IMR-90 (cell line): ENCODE results near the gene TLCD2. TPM values are rescaled to one million over a fixed set of nuclear protein-coding genes. Genes with fewer than 3 reads are reported as not detected.

Source experiments
- ATAC-seq: fragments of 200-7000 bp; cut with Tn5 transposase; 2 replicates; pipeline ENCODE4 v1.9.1; 2020; ENCODE audit warnings: low read depth, mild to moderate bottlenecking, moderate library complexity
- BruUV-seq: library from RNA; stranded (reverse); fragments of 400-500 nt; replicated peaks from 2 replicates; lab custom pipeline; 2021; lab: Mats Ljungman, UMichigan
- CTCF ChIA-PET: fragments of 300-600 bp; formaldehyde crosslinking; extraction: SDS; loops from one replicate; lab custom pipeline; 2021; ENCODE audit warnings: antibody characterized with exemption; lab: Yijun Ruan, JAX
- POLR2A ChIA-PET: fragments of 300-600 bp; sonication (Branson Sonifier 250); formaldehyde crosslinking; loops from one replicate; lab custom pipeline; 2022; ENCODE audit warnings: antibody characterized with exemption; ENCODE audit not compliant: unreplicated experiment; lab: Charles Lee
- DNase-seq: peaks from one replicate; pipeline ENCODE4 v3.0.0; 2013
- H2AFZ ChIP-seq: replicated peaks from 2 replicates; pipeline ENCODE3; 2013; ENCODE audit warnings: low read length, mild to moderate bottlenecking; ENCODE audit not compliant: poor library complexity
- H2AK5ac ChIP-seq: 2 replicates; pipeline ENCODE4 v1.6.1; 2013; ENCODE audit warnings: low read depth, low read length, inconsistent platforms
- H2AK9ac ChIP-seq: replicated peaks from 2 replicates; pipeline ENCODE3; 2013; ENCODE audit warnings: mild to moderate bottlenecking, low read depth, low read length, moderate library complexity; ENCODE audit not compliant: poor library complexity
- H2BK120ac ChIP-seq: 2 replicates; pipeline ENCODE4 v1.6.1; 2013; ENCODE audit warnings: low read depth, low read length, inconsistent platforms
- H2BK15ac ChIP-seq: 3 replicates; pipeline ENCODE4 v1.6.1; 2013; ENCODE audit warnings: low read depth, low read length, inconsistent platforms
- H2BK20ac ChIP-seq: 2 replicates; pipeline ENCODE4 v1.6.1; 2013; ENCODE audit warnings: low read depth, mild to moderate bottlenecking, inconsistent platforms, low read length, moderate library complexity
- H2BK5ac ChIP-seq: 2 replicates; pipeline ENCODE4 v1.6.1; 2013; ENCODE audit warnings: mild to moderate bottlenecking, low read depth, low read length, inconsistent platforms; ENCODE audit not compliant: poor library complexity, severe bottlenecking
- H3K14ac ChIP-seq: replicated peaks from 2 replicates; pipeline ENCODE4 v1.6.1; 2013; ENCODE audit warnings: low read depth, low read length, inconsistent platforms
- H3K18ac ChIP-seq: 2 replicates; pipeline ENCODE4 v1.6.1; 2013; ENCODE audit warnings: low read depth, low read length, control low read depth
- H3K23ac ChIP-seq: 2 replicates; pipeline ENCODE4 v1.6.1; 2013; ENCODE audit warnings: low read depth, low read length, inconsistent platforms
- H3K27ac ChIP-seq: 2 replicates; pipeline ENCODE4 v1.5.1; 2013; ENCODE audit warnings: mild to moderate bottlenecking, control low read depth, low read length; ENCODE audit not compliant: insufficient read depth
- H3K27me3 ChIP-seq: 2 replicates; pipeline ENCODE4 v1.6.1; 2013; ENCODE audit warnings: low read length; ENCODE audit not compliant: control insufficient read depth, insufficient read depth
- H3K36me3 ChIP-seq: 2 replicates; pipeline ENCODE4 v1.6.1; 2013; ENCODE audit warnings: low read length, mixed read lengths; ENCODE audit not compliant: control insufficient read depth, insufficient read depth
- H3K4ac ChIP-seq: 2 replicates; pipeline ENCODE4 v1.6.1; 2013; ENCODE audit warnings: low read depth, low read length, inconsistent platforms
- H3K4me1 ChIP-seq: 2 replicates; pipeline ENCODE4 v1.6.1; 2013; ENCODE audit warnings: low read length, mixed read lengths; ENCODE audit not compliant: control insufficient read depth, insufficient read depth
- H3K4me2 ChIP-seq: 2 replicates; pipeline ENCODE4 v1.6.1; 2013; ENCODE audit warnings: low read depth, mild to moderate bottlenecking, control low read depth, low read length, moderate library complexity
- H3K4me3 ChIP-seq: 2 replicates; pipeline ENCODE4 v1.5.1; 2013; ENCODE audit warnings: low read depth, mild to moderate bottlenecking, control low read depth, low read length, moderate library complexity; ENCODE audit not compliant: insufficient read depth
- H3K56ac ChIP-seq: 2 replicates; pipeline ENCODE4 v1.6.1; 2013; ENCODE audit warnings: low read length, inconsistent platforms; ENCODE audit not compliant: insufficient read depth; ENCODE audit errors: extremely low read depth
- H3K79me1 ChIP-seq, 2 experiments: 2 replicates each; pipeline ENCODE4 v1.6.1; 2013; ENCODE audit warnings: low read length in 2 of 2, inconsistent platforms in 1 of 2, low read depth in 1 of 2
- H3K9ac ChIP-seq: 2 replicates; pipeline ENCODE4 v1.6.1; 2013; ENCODE audit warnings: low read depth, low read length, control low read depth
- H3K9me1 ChIP-seq: 2 replicates; pipeline ENCODE4 v1.6.1; 2013; ENCODE audit warnings: low read length, inconsistent platforms; ENCODE audit not compliant: insufficient read depth
- H3K9me3 ChIP-seq: 2 replicates; pipeline ENCODE4 v1.6.1; 2013; ENCODE audit warnings: low read length; ENCODE audit not compliant: control insufficient read depth, insufficient read depth
- H4K20me1 ChIP-seq: 2 replicates; pipeline ENCODE4 v1.6.1; 2013; ENCODE audit warnings: low read length, inconsistent platforms; ENCODE audit not compliant: insufficient read depth
- H4K5ac ChIP-seq: 2 replicates; pipeline ENCODE4 v1.6.1; 2013; ENCODE audit warnings: mild to moderate bottlenecking, low read depth, low read length, control low read depth
- H4K8ac ChIP-seq, 2 experiments: 2 replicates each; pipeline ENCODE4 v1.6.1; 2013; ENCODE audit warnings: low read depth in 2 of 2, low read length in 2 of 2, control low read depth in 1 of 2, inconsistent platforms in 1 of 2
- H4K91ac ChIP-seq: 2 replicates; pipeline ENCODE4 v1.6.1; 2013; ENCODE audit warnings: low read depth, low read length, inconsistent platforms; ENCODE audit not compliant: insufficient read depth
- BHLHE40 ChIP-seq: fragments of 150-350 bp; IDR thresholded peaks from 2 replicates; pipeline ENCODE4 v1.6.1; 2016; ENCODE audit warnings: mild to moderate bottlenecking, low read depth, low read length
- CHD1 ChIP-seq: IDR thresholded peaks from 2 replicates; pipeline ENCODE4 v1.6.1; 2012; ENCODE audit warnings: low read depth, low read length, improper control_type of control experiment
- CTCF ChIP-seq: conservative IDR thresholded peaks from 2 replicates; pipeline ENCODE4 v1.5.1; 2012; ENCODE audit warnings: mild to moderate bottlenecking, low read depth, low read length, improper control_type of control experiment
- ELK1 ChIP-seq: fragments of 150-350 bp; IDR thresholded peaks from 2 replicates; pipeline ENCODE4 v1.6.1; 2016; ENCODE audit warnings: low read depth, mild to moderate bottlenecking, low read length, moderate library complexity, borderline replicate concordance
- FOS ChIP-seq: fragments of 150-350 bp; IDR thresholded peaks from 2 replicates; pipeline ENCODE4 v1.6.1; 2016; ENCODE audit warnings: low read depth, low read length
- MAFK ChIP-seq: IDR thresholded peaks from 2 replicates; pipeline ENCODE4 v1.6.1; 2012; ENCODE audit warnings: low read depth, low read length, improper control_type of control experiment
- MAZ ChIP-seq: IDR thresholded peaks from 2 replicates; pipeline ENCODE4 v1.6.1; 2012; ENCODE audit warnings: low read depth, mild to moderate bottlenecking, low read length, improper control_type of control experiment, moderate library complexity, borderline replicate concordance
- MXI1 ChIP-seq: IDR thresholded peaks from 2 replicates; pipeline ENCODE4 v1.6.1; 2012; ENCODE audit warnings: low read depth, mild to moderate bottlenecking, low read length, moderate library complexity, borderline replicate concordance
- NFE2L2 ChIP-seq: fragments of 150-350 bp; IDR thresholded peaks from 2 replicates; pipeline ENCODE4 v1.6.1; 2016; ENCODE audit warnings: low read depth, mild to moderate bottlenecking, low read length
- POLR2A ChIP-seq: IDR thresholded peaks from 2 replicates; pipeline ENCODE4 v1.6.1; 2012; ENCODE audit warnings: mild to moderate bottlenecking, low read depth, low read length
- RAD21 ChIP-seq: IDR thresholded peaks from 2 replicates; pipeline ENCODE4 v1.6.1; 2012; ENCODE audit warnings: low read length, improper control_type of control experiment
- RFX5 ChIP-seq: IDR thresholded peaks from 2 replicates; pipeline ENCODE4 v1.8.0; 2012; ENCODE audit warnings: low read depth, mild to moderate bottlenecking, low read length, moderate library complexity
- SMC3 ChIP-seq: fragments of 150-350 bp; IDR thresholded peaks from 2 replicates; pipeline ENCODE4 v1.6.1; 2016; ENCODE audit warnings: low read depth, mild to moderate bottlenecking, antibody characterized with exemption, low read length, moderate library complexity
- USF2 ChIP-seq: fragments of 150-350 bp; IDR thresholded peaks from 2 replicates; pipeline ENCODE4 v1.6.1; 2017; ENCODE audit warnings: mild to moderate bottlenecking, antibody characterized with exemption, low read length, low read depth
- WGBS, 2 experiments: methylation state at CpG; one replicate each; pipeline versions ENCODE4 v1.1.5 to v1.1.7; 2013; ENCODE audit warnings: missing lambda C conversion rate in 2 of 2; ENCODE audit not compliant: insufficient read length in 1 of 2; ENCODE audit errors: extremely low coverage in 2 of 2; 5-methylcytosine and 5-hydroxymethylcytosine counted together
- dilution Hi-C: fragments of 300-500 bp; cut with HindIII; formaldehyde crosslinking; loops from one replicate; pipeline ENCODE4 v1.14.3; 2018; ENCODE audit warnings: low sequenced_read_pairs; ENCODE audit not compliant: unreplicated experiment
- in situ Hi-C: fragments of 300-500 bp; cut with MboI; formaldehyde crosslinking; loops from 3 replicates; pipeline ENCODE4 v1.14.3; 2019; ENCODE audit warnings: low sequenced_read_pairs, inconsistent platforms, mixed read lengths
- intact Hi-C: fragments of 100-400 bp; cut with micrococcal nuclease; formaldehyde crosslinking; loops from 2 replicates; pipeline ENCODE4 v1.10.0; 2022
- polyA plus RNA-seq, 3 experiments: library from polyadenylated mRNA; depleted of rRNA; stranded (reverse); fragments of >200 nt; gene quantifications; 2 replicates each; pipeline ENCODE4 v1.2.3, GENCODE V29; 2012; ENCODE audit warnings: low replicate concordance in 1 of 3
- total RNA-seq: library from RNA; depleted of rRNA; stranded (reverse); fragments of >200 nt; gene quantifications from 2 replicates; pipeline ENCODE4 v1.2.3, GENCODE V29; 2012

The TLCD2 gene
- total and polyA plus RNA-seq, 2 of the 4 experiments (the other 2 are of a cell fraction): 0.72 to 1.2 TPM

- Histone ChIP-seq H3K4me2 (no peak overlapping the region), H4K8ac (no peak overlapping the region), H3K9ac (no peak overlapping the region), H2BK120ac (no peak overlapping the region), H3K4me3 (no peak overlapping the region), H3K56ac (no peak overlapping the region), H3K27ac (no peak overlapping the region), H3K18ac (no peak overlapping the region), H2AFZ (no peak overlapping the region), H3K9me1 (no peaks in the 10 kb centered on the region), H2AK5ac (no peak overlapping the region), H3K27me3 (peaks cover 2% of the 10 kb centered on the region; the same call in 1 of the 2 replicates), H3K36me3 (no peaks in the 10 kb centered on the region), H3K14ac (no peak overlapping the region), H4K20me1 (no peaks in the 10 kb centered on the region), H4K5ac (no peak overlapping the region), H2BK20ac (no peak overlapping the region), H4K91ac (no peak overlapping the region), H3K4ac (no peak overlapping the region), H3K4me1 (no peaks in the 10 kb centered on the region; the same call in 1 of the 2 replicates), H2BK5ac (no peak overlapping the region), H2AK9ac (no peak overlapping the region), H3K23ac (no peak overlapping the region), H3K79me1 (no peaks in the 10 kb centered on the region), H3K9me3 (peaks cover 6% of the 10 kb centered on the region; the same call in 1 of the 2 replicates), H2BK15ac (no peak overlapping the region)
- TF ChIP-seq RFX5 (no peak), ELK1 (no peak), MAFK (no peak), CTCF (no peak), BHLHE40 (no peak), USF2 (no peak), FOS (no peak), MXI1 (no peak), CHD1 (no peak), SMC3 (no peak), MAZ (no peak), POLR2A (no peak), NFE2L2 (no peak), RAD21 (no peak)
- DNase-seq: no peak
- intact Hi-C loops: no loop called here
- dilution Hi-C loops: no loop called here
- ATAC-seq: no peak
- BruUV-seq: no TSS peak
- in situ Hi-C loops: no loop called here
- ChIA-PET CTCF (no interaction called here), POLR2A (no interaction called here)
- 80% methylated on average over 3 of the region's 22 CpGs; no CpG with 5 or more reads in 1 of the 2 experiments for WGBS, 2 experiments
These were observed 36.9 kb upstream of the TLCD2 start for GRCh38 chr17:1746975-1747543.
